ENCODE measurements around the gene OR5AU1.
"Not testable (repeated sequence)": the region's sequence is repeated elsewhere in the genome, so short reads cannot be mapped to it uniquely, and the experiment has no call there.

OR5AU1 gene

DNA sequence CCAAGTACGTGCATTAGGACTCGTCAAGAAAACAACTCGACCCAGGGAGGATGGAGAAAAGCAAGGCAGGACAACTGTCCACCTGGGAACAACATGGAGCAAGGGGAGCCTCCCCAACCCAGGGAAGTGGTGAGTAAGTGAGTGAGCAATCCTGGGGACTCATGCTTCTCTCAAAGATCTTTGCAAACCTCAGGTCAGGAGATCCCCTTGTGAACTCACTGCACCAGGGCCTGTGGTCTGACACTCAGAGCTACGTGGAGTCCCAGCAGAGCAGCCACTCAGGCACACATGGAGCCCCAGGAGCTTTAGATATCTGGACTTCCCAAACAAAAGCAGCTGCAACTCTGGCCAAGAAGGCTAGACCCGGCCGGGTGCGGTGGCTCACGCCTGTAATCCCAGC lies 12.2 kb upstream of the OR5AU1 start:
- no peak overlapping the region for H3K4me3 ChIP-seq (ENCODE audit: low read depth, low read length)
- TF ChIP-seq, protein P1, sequence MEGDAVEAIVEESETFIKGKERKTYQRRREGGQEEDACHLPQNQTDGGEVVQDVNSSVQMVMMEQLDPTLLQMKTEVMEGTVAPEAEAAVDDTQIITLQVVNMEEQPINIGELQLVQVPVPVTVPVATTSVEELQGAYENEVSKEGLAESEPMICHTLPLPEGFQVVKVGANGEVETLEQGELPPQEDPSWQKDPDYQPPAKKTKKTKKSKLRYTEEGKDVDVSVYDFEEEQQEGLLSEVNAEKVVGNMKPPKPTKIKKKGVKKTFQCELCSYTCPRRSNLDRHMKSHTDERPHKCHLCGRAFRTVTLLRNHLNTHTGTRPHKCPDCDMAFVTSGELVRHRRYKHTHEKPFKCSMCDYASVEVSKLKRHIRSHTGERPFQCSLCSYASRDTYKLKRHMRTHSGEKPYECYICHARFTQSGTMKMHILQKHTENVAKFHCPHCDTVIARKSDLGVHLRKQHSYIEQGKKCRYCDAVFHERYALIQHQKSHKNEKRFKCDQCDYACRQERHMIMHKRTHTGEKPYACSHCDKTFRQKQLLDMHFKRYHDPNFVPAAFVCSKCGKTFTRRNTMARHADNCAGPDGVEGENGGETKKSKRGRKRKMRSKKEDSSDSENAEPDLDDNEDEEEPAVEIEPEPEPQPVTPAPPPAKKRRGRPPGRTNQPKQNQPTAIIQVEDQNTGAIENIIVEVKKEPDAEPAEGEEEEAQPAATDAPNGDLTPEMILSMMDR (IDR thresholded peaks at IDR 0.05; ENCODE audit: low read depth, low read length): no peak

DNA sequence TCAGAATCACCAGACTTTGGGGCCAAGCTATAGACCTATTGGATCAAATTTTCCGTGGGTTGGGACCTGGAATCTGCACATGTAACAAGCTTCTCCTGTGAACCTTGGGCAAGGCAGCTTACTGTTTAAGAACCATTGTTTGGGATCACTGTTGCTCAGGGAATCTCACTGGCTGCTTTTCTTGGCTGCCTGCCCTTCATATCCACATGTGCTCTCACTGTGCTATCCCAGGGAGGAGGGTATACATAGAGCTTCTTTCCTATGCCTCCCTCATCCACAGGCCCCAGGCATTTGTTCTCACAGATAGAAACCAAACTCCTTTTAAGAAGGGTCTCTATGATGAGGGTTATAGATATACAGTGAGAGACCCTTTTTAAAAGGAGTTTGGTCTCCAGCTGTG lies 9.8 kb upstream of the OR5AU1 start:
- H3K4me3 ChIP-seq (ENCODE audit: low read depth, low read length): not testable (repeated sequence)

DNA sequence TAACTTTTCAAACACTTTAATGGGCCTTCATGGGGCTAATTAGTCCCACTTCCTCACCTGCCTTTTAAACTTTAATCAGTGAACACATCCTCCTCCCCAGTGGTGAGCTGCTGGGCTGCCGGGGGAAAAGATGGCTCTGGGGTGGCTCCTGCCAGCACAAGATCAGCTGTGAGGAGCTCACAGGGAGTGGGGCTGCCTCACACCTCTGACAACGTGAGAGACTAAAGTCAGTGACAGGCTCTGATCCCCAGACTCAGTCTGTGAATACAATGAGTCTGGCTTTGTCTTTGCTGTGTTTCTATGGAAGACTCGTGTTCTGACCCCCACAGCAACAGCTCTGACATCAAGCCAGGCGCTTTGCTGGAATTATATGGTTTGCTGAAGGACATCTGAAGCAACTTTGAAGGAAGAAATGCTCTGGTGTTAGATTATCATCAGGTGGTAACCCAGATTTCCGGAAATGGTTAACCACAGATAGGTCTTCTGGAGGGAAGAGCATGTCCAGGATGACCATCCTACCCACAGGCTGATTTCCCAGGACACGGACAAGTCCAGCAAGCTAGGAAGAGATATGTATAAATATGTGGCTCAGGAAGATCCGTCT lies 9.2 kb upstream of the OR5AU1 start:
- not testable (repeated sequence) for H3K4me3 ChIP-seq (ENCODE audit: low read depth, low read length)

DNA sequence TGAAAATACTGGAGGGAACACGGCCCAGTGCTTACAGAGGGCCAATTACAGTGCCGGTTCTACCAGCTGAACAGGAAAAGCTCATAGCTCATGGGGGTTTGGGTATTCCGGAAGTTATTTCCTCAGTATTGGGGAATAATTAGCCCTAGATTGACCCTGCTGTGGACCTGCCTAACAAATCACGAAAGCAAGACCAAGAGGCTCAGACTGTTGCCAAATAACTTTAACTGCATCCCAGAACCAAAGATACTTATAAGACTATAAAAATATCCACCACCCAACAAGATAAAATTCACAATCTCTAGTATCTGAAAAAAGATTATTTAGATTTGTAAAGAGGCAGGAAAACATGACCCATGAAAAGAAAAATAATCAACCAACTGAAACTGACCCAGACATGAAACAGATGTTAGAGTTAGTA lies 8.0 kb upstream of the OR5AU1 start:
- TF ChIP-seq, protein P1 (IDR thresholded peaks at IDR 0.05; ENCODE audit: low read depth, low read length): no peak
- no peak overlapping the region for H3K4me3 ChIP-seq (ENCODE audit: low read depth, low read length)

DNA sequence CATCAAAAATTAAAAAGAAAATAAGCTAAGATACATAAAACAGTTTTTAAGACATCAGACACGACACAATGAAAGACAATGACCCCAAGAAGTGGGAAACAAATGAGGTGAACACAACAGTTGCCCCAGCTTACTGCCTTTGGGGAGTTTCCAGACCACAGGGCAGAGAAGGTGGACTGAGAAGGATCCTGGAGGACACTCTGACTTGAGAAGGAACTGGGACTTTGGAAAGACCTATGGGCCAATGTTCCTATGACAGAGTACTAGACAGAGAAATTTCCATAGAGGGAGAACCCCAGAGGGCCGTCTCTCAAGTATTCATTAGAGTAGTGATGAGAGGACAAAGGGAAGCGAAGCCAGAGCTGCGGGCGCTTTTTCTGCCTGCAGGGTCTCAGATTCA lies 6.2 kb upstream of the OR5AU1 start:
- TF ChIP-seq, protein P1 (IDR thresholded peaks at IDR 0.05; ENCODE audit: low read depth, low read length): no peak
- no peak overlapping the region for H3K4me3 ChIP-seq (ENCODE audit: low read depth, low read length)

DNA sequence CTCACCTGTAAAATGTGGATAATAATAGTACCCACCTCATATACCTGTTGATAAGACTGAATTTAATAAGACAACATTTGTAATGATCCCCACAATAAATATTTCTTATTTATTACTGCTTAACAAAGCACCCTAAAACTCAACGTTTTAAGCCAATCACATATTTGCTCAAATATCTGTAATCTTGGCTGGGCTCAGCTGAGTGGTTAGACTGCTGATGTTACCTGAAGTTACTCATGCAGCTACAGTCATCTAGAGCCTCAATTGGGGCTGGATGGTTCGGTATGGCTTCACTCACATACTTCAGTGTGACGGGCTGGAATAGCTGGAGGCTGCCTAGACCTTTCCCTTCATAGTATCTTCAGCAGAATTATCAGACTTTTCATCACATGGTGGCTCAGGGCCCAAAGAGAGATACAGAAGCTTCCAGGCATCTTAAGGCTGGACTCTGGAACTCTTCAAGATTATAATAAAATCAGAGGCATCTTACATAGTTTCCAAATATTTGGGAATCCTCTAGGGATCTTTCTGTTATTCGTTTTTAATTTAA lies 4.3 kb upstream of the OR5AU1 start:
- no peak overlapping the region for H3K4me3 ChIP-seq (ENCODE audit: low read depth, low read length)
- TF ChIP-seq, protein P1 (IDR thresholded peaks at IDR 0.05; ENCODE audit: low read depth, low read length): no peak

DNA sequence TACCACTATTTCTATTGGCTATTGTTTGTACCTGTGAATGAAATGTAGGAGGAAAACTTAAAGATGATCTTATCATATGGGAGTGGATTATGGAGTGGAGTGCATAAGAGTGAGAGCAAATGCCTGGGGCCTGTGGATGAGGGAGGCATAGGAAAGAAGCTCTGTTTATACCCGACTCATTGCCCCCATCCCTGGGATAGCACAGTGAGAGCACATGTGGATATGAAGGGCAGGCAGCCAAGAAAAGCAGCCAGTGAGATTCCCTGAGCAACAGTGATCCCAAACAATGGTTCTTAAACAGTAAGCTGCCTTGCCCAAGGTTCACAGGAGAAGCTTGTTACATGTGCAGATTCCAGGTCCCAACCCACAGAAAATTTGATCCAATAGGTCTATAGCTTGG lies 2.3 kb upstream of the OR5AU1 start:
- H3K4me3 ChIP-seq (ENCODE audit: low read depth, low read length): not testable (repeated sequence)

DNA sequence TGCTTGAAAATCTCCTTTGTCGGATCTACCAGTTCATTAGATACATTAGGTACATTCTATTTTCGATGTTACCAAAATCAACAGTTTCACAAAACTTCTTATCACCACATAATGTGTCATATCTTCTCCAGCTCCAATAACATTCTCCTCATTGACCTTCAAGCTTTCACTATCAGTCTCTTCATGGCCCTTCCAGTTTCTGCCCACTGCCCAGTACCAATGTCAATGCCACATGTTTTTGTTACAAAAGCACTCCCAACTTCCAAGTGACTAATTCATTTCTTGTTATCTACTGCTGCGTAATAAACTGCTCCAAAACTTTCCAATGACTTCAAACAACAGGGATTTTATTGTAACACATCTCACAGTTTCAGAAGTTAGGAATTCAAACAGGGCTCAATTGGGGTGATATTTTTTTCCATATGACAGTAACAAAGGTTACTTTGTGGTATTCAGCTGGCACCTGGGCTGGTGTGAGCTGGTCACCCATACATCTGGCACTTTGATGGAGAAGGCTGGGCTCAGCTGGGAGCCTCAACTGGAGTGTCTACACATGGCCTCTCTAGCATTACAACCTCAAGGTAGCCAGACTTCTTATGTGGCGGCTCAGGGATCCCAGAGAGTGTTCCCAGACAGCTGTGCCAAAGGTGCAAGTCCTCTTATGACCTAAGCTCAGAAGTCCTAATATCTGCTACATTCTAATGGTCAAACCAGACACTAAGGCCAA lies 6.1 kb downstream of the OR5AU1 start:
- H3K4me3 ChIP-seq (ENCODE audit: low read depth, low read length): no peak overlapping the region
- TF ChIP-seq, protein P1 (IDR thresholded peaks at IDR 0.05; ENCODE audit: low read depth, low read length): no peak

DNA sequence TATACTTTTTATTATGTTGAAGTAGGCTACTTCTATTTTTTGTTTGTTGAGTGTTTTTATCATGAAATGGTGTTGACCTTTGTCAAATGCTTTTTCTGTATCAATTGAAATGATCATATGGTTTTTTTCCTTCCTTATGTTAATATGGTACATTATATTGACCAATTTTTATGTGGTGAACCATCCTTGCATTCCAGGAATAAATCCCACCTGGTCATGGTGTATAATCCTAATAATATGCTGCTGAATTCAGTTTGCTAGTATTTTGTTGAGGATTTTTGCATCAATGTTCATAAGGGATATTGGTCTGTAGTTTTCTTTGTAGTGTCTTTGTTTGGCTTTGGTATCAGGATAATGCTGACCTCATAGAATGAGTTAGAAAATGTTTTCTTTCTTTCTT lies 10.4 kb downstream of the OR5AU1 start:
- H3K4me3 ChIP-seq (ENCODE audit: low read depth, low read length): no peak overlapping the region
- TF ChIP-seq, protein P1 (IDR thresholded peaks at IDR 0.05; ENCODE audit: low read depth, low read length): no peak

Measured in WI38 (cell line).